Ovary (tissue), 3 donors: Measurements from ENCODE around the gene EID3.

Experiments used
- CTCF ChIP-seq, 3 donors: fragments of 450-650 bp in 2 of 3; fragments of 200-600 bp in 1 of 3; IDR thresholded peaks; one replicate each; pipeline versions ENCODE4 v1.5.1 to v1.8.0; 2016 to 2022; ENCODE audit warnings: antibody characterized with exemption in 3 of 3, mild to moderate bottlenecking in 1 of 3
- EP300 ChIP-seq: sonication (generic); formaldehyde crosslinking; IDR thresholded peaks from one replicate; pipeline ENCODE4 v1.6.1; 2017; ENCODE audit warnings: antibody characterized with exemption
- POLR2A ChIP-seq: fragments of 450-650 bp; IDR thresholded peaks from one replicate; pipeline ENCODE4 v1.6.1; 2017; ENCODE audit warnings: antibody characterized with exemption, mild to moderate bottlenecking, moderate library complexity
- donor health status: DM: no; HTN: no; CAD: no.

GRCh38 chr12:104263580-104264358 is 39.8 kb upstream of the EID3 start:
- TF ChIP-seq CTCF (IDR thresholded peaks at IDR 0.05) (no peak), POLR2A (no peak), EP300 (no peak)
